Stimulated activated memory B cell treated with anti-CD40 and anti-IgM and Interleukin-4, amounts not matched to agents 10 μg/mL and 1 μg/mL and 100 μg/mL, for 72 hours (primary cell): ENCODE results near the gene MYBPC2.
"Not testable (repeated sequence)": the region's sequence is repeated elsewhere in the genome, so short reads cannot be mapped to it uniquely, and the experiment has no call there.

Source experiments
- ATAC-seq: fragments of 150-1000 bp; cut with Tn5 transposase; 2 replicates; pipeline ENCODE4 v1.10.0; 2021
- H3K27ac Mint-ChIP-seq: one replicate; pipeline ENCODE4 v1.8.0; 2022; ENCODE audit warnings: mild to moderate bottlenecking, mixed read lengths
- H3K27me3 Mint-ChIP-seq: one replicate; pipeline ENCODE4 v1.8.0; 2022; ENCODE audit warnings: mixed read lengths
- H3K36me3 Mint-ChIP-seq: one replicate; pipeline ENCODE4 v1.8.0; 2022; ENCODE audit warnings: mixed read lengths
- H3K4me1 Mint-ChIP-seq: one replicate; pipeline ENCODE4 v1.8.0; 2022; ENCODE audit warnings: mixed read lengths
- H3K4me3 Mint-ChIP-seq: one replicate; pipeline ENCODE4 v1.8.0; 2022; ENCODE audit warnings: mild to moderate bottlenecking, moderate library complexity, mixed read lengths
- H3K9me3 Mint-ChIP-seq: one replicate; pipeline ENCODE4 v1.8.0; 2022; ENCODE audit warnings: mixed read lengths

MYBPC2 gene

DNA sequence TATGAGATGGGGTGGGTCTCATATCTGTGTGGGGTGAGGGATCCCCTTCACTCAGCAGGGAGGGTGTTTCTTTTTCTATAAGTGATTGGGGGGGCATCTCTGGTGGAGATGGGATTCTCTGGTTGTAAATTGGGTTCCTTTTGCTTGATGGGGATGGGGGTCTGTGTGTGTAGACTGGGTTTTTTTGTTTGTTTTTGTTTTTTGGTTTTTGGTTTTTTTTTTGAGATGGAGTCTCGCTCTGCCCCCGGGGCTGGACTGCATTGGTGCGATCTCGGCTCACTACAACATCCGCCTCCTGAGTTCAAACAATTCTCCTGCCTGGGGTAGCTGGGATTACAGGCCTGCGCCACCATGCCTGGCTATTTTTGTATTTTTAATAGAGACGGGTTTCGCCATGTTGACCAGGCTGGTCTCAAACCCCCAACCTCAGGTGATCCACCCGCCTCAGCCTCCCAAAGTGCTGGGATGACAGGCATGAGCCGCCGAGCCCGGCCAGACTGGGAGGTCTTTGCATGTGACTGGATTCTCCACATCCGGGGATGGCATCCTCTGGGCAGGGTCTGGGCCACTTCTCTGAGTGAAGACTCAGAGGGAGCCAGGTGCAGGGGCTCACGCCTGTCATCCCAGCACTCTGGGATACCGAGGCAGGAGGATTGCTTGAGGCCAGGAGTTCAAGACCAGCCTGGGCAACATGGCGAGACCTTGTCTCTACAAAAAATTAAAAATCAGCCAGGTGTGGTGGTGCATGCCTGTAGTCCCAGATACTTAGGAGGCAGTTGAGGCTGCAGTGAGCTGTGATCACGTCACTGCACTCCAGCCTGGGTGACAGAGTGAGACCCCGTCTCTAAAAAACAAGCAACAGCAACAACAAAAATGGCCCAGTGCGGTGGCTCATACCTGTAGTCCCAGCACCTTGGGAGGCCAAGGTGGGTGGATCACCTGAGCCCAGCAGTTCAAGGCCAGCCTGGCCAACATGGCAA is 799 bp downstream of the MYBPC2 start:
- peaks cover 67% of the 10 kb centered on the region for H3K4me1 Mint-ChIP-seq
- no peaks in the 10 kb centered on the region for H3K27me3 Mint-ChIP-seq
- ATAC-seq, result no peak
- H3K27ac Mint-ChIP-seq, result peak overlapping the region; percentile 94
- peaks cover 4% of the 10 kb centered on the region for H3K9me3 Mint-ChIP-seq
- peak overlapping the region; percentile 89 for H3K4me3 Mint-ChIP-seq
- H3K36me3 Mint-ChIP-seq, result peaks cover 11% of the 10 kb centered on the region

DNA sequence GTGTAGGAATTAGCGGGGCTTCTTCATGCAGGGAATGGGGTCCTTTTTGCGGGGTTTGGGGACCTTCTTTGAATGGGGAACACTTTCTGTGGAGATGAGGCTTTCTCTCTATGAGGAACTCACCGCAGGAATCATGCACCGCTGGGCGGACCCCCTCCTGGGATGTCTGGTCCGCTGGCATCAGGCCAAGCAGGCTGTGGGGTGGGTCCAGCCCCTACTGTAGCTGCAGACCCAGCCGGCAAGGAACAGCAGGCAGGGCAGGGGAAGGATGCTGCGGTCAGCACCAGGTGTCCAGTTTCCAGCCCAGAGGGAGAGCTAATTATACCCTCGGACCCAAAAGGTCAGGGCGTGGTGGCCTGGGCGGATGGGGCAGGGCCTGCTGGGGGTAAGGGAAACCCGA is 1.8 kb downstream of the MYBPC2 start:
- Mint-ChIP-seq H3K27me3 (no peaks in the 10 kb centered on the region), H3K27ac (peak overlapping the region; percentile 94), H3K36me3 (peaks cover under 1% of the 10 kb centered on the region), H3K9me3 (peaks cover 6% of the 10 kb centered on the region), H3K4me3 (peak overlapping the region; percentile 16), H3K4me1 (peaks cover 57% of the 10 kb centered on the region)
- no peak for ATAC-seq

DNA sequence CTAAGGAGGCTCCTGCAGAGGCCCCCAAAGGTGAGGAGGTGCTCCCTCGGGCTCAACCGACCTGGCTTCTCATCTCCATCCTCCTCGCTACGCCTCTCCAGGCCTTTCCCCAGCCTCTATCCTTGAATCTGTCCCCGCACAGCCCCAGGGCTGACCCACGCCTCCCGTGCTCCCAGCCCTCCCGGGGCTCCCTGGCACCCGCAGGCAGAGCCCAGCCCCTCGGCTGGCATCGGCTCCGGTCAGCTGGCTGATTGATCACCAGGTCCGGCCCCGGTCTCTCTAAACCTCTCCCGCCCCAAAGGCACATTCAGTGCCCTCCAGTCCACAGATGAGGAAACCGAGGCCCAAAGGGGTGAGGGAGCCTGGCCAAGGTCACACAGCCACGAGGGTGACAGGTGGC is 2.5 kb downstream of the MYBPC2 start:
- Mint-ChIP-seq H3K27me3 (no peaks in the 10 kb centered on the region), H3K36me3 (no peaks in the 10 kb centered on the region), H3K9me3 (peaks cover 6% of the 10 kb centered on the region), H3K4me1 (peaks cover 50% of the 10 kb centered on the region), H3K4me3 (no peak overlapping the region), H3K27ac (no peak overlapping the region)
- ATAC-seq, result no peak

DNA sequence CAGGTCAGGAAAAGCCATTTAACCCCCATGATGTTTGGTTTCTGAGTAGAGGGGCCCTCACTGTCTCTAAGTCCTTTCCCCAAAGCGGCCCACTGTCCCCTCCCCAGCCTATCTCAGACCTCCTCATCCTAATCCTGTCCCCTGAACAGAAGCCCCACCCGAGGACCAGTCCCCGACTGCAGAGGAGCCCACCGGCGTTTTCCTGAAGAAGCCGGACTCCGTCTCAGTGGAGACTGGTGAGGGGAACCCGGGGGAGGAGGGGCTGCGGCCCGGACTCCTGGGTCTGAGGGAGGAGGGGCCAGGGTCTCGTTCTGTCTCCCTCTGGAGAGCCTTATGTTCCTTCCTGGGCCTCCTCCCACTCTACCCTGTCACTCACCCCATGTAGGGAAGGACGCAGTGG is 2.9 kb downstream of the MYBPC2 start:
- no peak for ATAC-seq
- Mint-ChIP-seq H3K36me3 (no peaks in the 10 kb centered on the region), H3K4me3 (no peak overlapping the region), H3K9me3 (peaks cover 6% of the 10 kb centered on the region), H3K27me3 (no peaks in the 10 kb centered on the region), H3K4me1 (peaks cover 46% of the 10 kb centered on the region), H3K27ac (peak overlapping the region; percentile 38)

DNA sequence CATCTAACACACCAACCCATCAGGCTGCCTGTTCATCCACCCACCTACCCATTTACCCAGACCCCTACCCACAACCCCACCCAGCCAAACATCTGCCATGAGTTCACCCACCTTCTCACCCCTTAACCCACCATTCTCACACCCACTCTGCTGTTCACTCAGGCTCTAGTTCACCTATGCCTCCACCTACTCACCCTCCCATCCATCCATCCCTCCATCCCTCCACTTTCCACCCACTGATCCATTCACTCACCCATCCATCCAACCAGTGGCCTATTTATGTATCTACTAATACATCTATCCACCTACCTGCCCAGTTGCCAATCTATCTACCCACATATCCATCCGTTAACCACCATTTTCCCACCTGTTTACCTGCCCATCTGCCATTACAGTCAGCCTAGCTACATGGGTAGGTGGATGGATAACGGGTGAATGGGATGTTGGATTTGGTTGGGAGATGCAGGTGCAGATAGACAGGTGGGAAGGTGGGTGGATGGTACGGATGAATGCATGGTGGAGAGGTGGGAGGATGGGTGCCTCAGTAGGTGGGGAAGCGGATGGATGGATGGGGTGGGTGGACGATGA is 5.3 kb downstream of the MYBPC2 start:
- no peak for ATAC-seq
- H3K36me3 Mint-ChIP-seq, result no peaks in the 10 kb centered on the region
- H3K27me3 Mint-ChIP-seq, result no peaks in the 10 kb centered on the region
- H3K4me1 Mint-ChIP-seq, result peaks cover 26% of the 10 kb centered on the region
- no peak overlapping the region for H3K27ac Mint-ChIP-seq
- H3K4me3 Mint-ChIP-seq, result no peak overlapping the region
- H3K9me3 Mint-ChIP-seq, result peaks cover 6% of the 10 kb centered on the region

DNA sequence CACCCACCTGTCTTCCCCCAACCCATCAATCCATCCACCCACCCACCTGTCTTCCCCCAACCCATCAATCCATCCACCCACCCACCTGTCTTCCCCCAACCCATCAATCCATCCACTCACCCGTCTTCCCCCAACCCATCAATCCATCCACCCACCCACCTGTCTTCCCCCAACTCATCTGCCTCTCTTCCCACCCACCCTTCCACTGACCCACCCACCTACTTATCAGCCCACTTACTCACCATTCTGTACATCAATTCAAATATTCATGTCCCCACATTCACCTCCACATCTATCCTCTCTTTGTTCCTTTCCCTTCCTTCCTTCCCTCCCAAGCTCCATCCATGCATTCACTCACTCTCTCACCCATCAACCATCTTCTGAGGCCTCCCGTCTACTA is 6.4 kb downstream of the MYBPC2 start:
- H3K27ac Mint-ChIP-seq, H3K4me3 Mint-ChIP-seq, ATAC-seq, H3K27me3 Mint-ChIP-seq, H3K9me3 Mint-ChIP-seq, H3K36me3 Mint-ChIP-seq: not testable (repeated sequence)
- peaks cover 14% of the 10 kb centered on the region for H3K4me1 Mint-ChIP-seq

DNA sequence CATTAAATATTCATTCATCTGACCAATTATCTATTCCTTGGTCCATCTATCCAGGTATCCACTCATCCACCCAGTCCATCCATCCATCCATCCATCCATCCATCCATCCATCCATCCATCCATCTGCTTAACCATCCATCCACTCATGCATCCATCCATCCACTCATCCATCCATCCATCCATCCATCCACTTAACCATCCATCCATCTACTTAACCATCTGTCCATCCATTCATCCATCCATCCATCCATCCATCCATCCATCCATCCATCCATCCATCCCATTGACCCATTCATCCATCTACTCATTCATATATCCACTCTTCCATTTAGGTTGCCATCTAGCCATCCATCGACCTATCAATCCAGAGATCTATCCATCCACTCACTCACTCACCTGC is 11.4 kb downstream of the MYBPC2 start:
- Mint-ChIP-seq H3K4me1 (no peaks in the 10 kb centered on the region), H3K27ac (no peak overlapping the region), H3K4me3 (no peak overlapping the region), H3K36me3 (no peaks in the 10 kb centered on the region), H3K9me3 (peaks cover 11% of the 10 kb centered on the region), H3K27me3 (no peaks in the 10 kb centered on the region)
- no peak for ATAC-seq

DNA sequence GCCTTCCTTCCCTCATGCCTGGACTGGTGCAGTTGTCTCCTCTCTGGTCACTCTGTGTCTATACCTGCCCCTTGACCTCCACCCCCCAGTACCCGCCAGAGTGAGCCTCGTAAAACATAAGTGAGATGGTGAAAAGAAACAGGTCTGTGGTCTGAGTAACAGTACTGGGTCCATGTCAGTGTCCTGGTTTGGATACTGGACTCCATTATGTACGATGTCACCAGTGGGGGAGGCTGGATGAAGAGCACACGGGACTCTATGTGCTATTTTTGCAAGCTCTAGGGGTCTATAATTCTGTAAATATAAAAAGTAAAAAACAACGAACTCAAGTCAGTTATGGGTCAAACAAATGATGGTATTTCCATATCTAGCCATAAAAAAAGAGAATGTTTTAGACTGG is 14.4 kb downstream of the MYBPC2 start:
- H3K36me3 Mint-ChIP-seq, result no peaks in the 10 kb centered on the region
- no peak for ATAC-seq
- peaks cover 8% of the 10 kb centered on the region for H3K9me3 Mint-ChIP-seq
- H3K27ac Mint-ChIP-seq, result no peak overlapping the region
- H3K4me1 Mint-ChIP-seq, result no peaks in the 10 kb centered on the region
- H3K4me3 Mint-ChIP-seq, result no peak overlapping the region
- H3K27me3 Mint-ChIP-seq, result no peaks in the 10 kb centered on the region

DNA sequence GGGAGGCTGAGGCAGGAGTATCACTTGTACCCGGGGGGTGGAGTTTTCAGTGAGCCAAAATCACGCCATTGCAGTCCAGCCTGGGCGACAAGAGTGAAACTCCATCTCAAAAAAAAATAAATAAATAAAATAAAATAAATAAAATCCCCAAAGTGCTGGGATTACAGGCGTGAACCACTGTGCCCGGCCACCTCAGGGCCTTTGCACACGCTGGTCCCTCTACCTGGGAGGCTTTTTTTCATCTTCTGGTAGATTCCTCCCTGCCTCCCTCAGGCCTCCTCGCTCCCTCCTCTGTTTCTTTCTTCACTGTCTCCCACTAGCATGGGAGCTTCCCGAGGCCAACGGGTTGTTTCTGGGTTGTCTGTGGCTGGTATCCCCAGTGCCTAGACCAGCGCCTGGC is 15.1 kb downstream of the MYBPC2 start:
- Mint-ChIP-seq H3K4me3 (no peak overlapping the region), H3K27me3 (no peaks in the 10 kb centered on the region), H3K36me3 (no peaks in the 10 kb centered on the region), H3K4me1 (no peaks in the 10 kb centered on the region), H3K9me3 (peaks cover 8% of the 10 kb centered on the region), H3K27ac (no peak overlapping the region)
- ATAC-seq, result no peak

DNA sequence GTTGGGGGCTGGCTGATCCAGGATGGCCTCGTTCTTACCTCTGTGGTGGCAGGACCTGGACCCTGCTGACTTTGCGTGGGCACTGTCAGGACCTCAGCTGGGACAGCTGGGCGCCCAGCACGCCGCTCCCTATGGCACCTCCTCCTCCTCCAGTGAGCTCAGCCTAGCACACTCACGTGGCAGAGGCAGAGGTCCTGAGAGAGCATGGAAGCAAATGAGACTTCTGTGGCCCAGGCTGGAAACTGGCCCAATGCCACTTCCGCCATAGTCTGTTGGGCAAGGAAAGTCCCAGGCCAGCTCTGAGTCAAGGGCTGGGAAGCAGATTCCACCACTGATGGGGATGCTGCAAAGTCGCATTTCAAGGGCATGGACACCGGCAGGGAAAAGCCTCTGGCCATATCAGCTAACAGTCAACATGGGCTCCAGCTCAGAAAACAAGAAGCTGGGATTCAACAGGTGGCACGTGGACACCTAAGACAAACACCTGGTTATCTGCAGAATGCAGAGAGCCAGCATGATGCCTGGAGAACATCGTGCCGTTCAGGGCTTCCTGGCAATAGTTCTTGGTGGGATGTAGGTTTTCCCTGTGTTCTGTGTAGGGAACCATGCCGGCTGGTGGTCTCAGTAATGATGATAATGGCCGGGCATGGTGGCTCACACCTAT is 16.7 kb downstream of the MYBPC2 start:
- no peak for ATAC-seq
- Mint-ChIP-seq H3K36me3 (no peaks in the 10 kb centered on the region), H3K9me3 (peaks cover 3% of the 10 kb centered on the region), H3K27ac (no peak overlapping the region), H3K4me3 (no peak overlapping the region), H3K27me3 (no peaks in the 10 kb centered on the region), H3K4me1 (no peaks in the 10 kb centered on the region)

DNA sequence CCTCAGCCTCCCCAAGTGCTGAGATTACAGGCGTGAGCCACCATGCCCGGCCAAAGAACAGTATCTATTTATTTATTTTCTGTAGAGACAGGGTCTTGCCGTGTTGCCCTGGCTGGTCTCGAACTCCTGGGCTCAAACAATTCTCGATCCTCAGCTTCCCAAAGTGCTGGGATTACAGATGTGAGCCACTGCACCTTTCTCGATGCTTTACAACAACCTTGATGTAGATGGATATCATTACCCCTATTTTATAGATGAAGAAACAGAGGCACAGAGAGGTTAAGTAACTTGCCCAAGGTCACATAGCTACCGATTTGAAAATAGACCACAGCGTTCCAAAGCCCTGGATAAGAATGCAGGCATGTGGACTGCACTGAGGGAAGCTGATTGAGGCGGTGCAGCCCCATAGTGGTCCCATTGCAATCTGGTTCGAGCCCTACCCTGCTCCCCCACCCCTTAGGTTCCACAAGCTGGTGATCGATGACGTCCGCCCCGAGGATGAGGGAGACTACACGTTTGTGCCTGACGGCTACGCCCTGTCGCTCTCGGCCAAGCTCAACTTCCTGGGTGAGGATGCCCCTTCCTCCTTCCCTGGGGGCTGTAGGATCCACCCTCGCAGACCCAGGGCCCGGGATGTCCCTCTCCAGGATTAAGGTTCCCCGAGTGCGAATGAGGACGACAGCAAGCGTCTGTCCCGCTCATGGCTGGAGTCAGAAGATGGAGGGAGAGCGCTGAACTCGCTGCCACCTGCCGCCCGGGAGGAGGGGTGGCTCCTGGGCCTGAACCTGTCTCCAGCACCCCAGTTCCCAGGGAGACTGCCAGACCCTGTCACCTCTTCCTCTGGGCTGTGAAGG is 17.9 kb downstream of the MYBPC2 start:
- no peaks in the 10 kb centered on the region for H3K36me3 Mint-ChIP-seq

DNA sequence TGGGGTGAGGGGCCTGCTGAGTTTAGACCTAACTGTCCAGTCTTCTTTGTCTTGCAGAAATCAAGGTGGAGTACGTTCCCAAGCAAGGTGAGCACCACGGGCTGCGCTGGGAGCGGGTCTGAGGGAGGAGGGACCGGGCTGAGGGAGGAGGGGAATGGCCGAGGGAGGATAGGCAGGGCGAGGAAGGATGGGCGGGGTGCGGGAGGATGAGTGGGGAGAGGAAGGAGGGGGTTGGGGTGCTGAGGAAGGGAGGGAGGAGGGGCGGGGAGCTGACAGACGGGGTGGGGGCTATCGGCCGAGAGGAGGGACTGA is 18.5 kb downstream of the MYBPC2 start:
- H3K4me1 Mint-ChIP-seq, result no peaks in the 10 kb centered on the region
- no peak overlapping the region for H3K4me3 Mint-ChIP-seq
- peaks cover 7% of the 10 kb centered on the region for H3K9me3 Mint-ChIP-seq
- no peak for ATAC-seq
- H3K27ac Mint-ChIP-seq, result no peak overlapping the region
- H3K36me3 Mint-ChIP-seq, result no peaks in the 10 kb centered on the region
- no peaks in the 10 kb centered on the region for H3K27me3 Mint-ChIP-seq

More for the DNA sequence above, 17.9 kb downstream of the MYBPC2 start:
- H3K4me3 Mint-ChIP-seq, result no peak overlapping the region
- no peak for ATAC-seq
- no peaks in the 10 kb centered on the region for H3K4me1 Mint-ChIP-seq
- no peaks in the 10 kb centered on the region for H3K27me3 Mint-ChIP-seq
- H3K27ac Mint-ChIP-seq, result no peak overlapping the region
- peaks cover 3% of the 10 kb centered on the region for H3K9me3 Mint-ChIP-seq

DNA sequence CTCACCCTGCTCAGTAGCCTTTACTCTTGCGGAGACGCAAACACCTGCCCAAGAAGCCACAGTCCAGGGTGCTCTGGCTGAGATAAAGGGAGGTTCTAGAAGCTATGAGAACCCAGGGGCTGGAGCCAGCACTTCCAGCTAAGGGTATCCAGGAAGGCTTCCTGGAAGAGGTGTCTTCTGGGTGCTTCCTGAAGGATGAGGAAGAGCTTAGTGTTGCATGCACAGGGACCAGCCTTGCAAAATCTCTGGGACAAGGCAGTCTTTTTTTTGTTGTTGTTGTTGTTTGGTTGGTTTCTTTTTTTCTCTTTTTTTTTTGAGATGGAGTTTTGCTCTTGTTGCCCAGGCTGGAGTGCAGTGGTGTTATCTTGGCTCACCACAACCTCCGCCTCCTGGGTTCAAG is 20.6 kb downstream of the MYBPC2 start:
- H3K36me3 Mint-ChIP-seq, result no peaks in the 10 kb centered on the region

DNA sequence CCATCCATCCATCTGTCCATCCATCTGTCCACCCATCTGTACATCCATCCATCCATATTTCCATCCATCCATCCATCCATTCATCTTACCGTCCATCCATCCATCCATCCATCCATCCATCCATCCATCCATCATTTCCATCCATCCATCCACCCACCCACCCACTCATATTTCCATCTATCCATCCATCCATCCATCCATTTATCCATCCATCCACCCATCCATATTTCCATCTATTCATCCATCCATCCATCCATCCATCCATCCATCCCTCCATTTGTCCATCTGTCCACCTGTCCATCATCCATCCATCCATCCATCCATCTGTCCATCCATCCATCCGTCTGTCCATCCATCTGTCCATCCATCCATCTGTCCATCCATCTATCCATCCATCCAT is 23.3 kb downstream of the MYBPC2 start:
- no peak for ATAC-seq
- no peaks in the 10 kb centered on the region for H3K27me3 Mint-ChIP-seq
- H3K4me3 Mint-ChIP-seq, result no peak overlapping the region
- peaks cover 6% of the 10 kb centered on the region for H3K9me3 Mint-ChIP-seq
- H3K36me3 Mint-ChIP-seq, result no peaks in the 10 kb centered on the region
- peaks cover 16% of the 10 kb centered on the region for H3K4me1 Mint-ChIP-seq
- H3K27ac Mint-ChIP-seq, result no peak overlapping the region

More for the DNA sequence above, 20.6 kb downstream of the MYBPC2 start:
- H3K27ac Mint-ChIP-seq, result peak overlapping the region; percentile 11
- ATAC-seq, result no peak
- no peaks in the 10 kb centered on the region for H3K4me1 Mint-ChIP-seq
- peaks cover 6% of the 10 kb centered on the region for H3K9me3 Mint-ChIP-seq
- no peaks in the 10 kb centered on the region for H3K27me3 Mint-ChIP-seq
- H3K4me3 Mint-ChIP-seq, result no peak overlapping the region

DNA sequence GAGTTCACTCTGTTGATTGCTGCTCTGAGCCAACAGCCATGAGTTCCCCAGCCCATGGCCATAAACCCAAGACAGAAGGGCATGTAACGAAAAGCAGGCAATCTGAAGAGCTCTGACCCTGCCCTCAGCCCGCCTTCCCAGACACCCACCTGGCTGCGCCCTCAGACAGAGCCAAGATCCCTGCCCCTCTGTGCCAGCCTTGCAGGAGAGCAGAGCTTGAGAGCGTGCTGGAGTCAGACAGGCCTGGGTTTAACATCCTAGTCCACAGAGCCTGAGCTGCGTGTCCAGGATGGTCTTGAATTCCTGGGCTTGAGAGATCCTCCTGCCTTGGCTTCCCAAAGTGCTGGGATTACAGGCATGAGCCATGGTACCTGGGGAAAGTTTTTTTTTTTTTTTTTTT is 24.6 kb downstream of the MYBPC2 start:
- H3K4me3 Mint-ChIP-seq, result no peak overlapping the region
- no peaks in the 10 kb centered on the region for H3K36me3 Mint-ChIP-seq
- no peak for ATAC-seq
- no peak overlapping the region for H3K27ac Mint-ChIP-seq
- H3K4me1 Mint-ChIP-seq, result peaks cover 23% of the 10 kb centered on the region
- H3K27me3 Mint-ChIP-seq, result no peaks in the 10 kb centered on the region
- peaks cover 6% of the 10 kb centered on the region for H3K9me3 Mint-ChIP-seq
